HG03469 (cell line): ENCODE measurements around the gene SKAP2.

Experiments used
- ATAC-seq: cut with Tn5 transposase; IDR thresholded peaks from one replicate; pipeline ENCODE4 v1.9.1; 2021; ENCODE audit warnings: mild to moderate bottlenecking, moderate library complexity, moderate number of reproducible peaks; ENCODE audit not compliant: unreplicated experiment

SKAP2 gene

DNA sequence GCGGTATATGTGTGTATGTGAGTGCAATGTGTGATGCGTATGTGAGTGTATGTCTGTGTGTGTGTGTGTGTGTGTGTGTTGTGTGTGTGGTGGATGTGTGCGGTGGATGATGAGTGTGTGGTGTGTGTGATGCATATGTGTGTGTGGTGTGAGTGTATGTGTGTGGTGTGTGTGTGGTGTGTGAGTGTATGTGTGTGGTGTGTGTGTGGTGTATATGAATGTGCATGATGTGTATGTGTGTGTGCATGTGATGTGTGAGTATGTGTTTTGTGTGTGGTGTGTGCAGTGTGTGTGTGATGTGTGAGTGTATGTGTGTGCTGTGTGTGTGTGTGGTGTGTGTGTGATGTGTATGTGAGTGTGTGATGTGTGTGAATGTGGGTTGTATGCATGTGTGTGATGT, 222.0 kb downstream of the SKAP2 start:
- ATAC-seq, result no peak

DNA sequence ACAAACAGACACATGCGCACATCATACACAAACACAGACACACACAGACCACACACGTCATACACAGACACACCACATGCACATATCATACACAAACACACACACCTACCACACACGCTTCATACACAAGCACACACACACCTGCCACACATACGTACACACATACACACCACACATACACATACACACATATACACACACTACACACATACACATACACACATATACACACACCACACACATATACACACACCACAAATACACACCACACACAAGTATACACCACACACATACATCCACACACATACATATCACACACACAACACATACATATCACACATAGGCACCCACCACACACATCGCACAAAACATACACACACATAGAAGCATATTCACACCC, 224.7 kb downstream of the SKAP2 start:
- ATAC-seq, result no peak

DNA sequence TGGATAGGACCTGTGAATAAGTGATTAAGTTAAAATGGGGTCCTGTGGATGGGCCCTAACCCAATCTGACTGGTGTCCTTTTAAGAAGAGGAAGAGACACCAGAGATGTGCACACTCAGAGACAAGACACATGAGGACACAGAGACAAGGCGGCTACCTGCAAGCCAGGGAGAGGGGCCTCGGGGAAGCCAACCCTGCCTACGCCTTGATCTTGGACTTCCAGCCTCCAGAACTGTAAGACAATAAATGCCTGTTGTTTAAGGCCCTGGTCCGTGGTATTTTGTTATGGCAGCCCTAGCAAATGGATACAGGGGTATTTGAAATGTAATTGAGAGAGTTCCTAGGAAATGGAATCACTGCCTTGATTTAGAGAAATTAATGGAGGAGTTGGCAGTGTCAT, 225.3 kb downstream of the SKAP2 start:
- no peak for ATAC-seq

DNA sequence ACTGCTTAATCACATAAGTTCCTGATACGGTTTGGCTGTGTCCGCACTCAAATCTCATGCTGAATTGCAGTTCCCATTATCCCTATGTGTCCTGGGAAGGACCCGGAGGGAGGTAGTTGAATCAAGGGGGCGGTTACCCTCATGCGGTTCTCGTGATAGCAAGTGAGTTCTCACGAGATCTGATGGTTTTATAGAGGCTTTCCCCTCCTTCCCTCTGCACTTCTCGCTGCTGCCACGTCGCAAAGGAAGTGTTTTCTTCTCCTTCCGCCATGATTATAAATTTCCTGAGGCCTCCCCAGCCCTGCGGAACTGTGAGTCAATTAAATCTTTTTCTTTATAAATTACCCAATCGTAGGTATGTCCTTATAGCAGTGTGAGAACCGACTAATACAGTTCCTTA, 226.2 kb downstream of the SKAP2 start:
- ATAC-seq, result no peak

DNA sequence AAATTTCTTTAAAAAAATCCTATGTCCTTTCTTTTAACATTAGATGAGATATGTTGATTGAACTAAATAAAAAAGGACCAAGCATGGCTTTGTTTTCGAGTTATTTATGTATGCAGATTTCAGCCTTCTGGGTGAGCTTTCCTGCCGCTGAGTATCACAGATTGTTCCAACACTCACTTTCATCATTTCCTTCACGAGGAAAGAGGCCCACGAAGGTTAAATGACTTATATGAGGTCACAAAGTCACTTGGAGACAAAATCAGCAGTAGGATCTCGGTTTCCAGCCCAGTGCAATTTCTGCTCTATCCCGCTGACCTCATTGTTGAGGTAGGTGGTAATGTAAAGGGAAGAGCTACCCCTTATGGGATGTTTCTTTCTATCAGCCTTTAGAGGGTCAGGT, 226.8 kb downstream of the SKAP2 start:
- ATAC-seq, result no peak

DNA sequence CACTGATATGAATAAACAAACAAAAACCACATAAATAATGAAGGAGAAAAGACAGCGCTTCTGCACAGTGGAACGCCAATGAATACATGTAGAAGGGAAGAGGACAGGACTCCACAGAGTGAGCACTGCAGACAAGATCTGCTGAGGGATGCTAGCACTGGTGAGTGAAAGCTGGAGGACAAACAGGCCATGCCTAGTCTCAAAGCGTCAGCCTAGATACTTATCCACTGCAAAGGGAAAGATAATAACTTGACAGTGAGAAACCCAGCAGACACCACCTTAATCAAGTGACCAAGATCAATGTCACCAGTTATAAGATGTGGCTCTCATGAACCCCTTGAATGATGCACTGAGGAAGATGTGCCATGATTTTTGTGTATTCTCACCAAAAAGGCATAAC, 227.6 kb downstream of the SKAP2 start:
- no peak for ATAC-seq

DNA sequence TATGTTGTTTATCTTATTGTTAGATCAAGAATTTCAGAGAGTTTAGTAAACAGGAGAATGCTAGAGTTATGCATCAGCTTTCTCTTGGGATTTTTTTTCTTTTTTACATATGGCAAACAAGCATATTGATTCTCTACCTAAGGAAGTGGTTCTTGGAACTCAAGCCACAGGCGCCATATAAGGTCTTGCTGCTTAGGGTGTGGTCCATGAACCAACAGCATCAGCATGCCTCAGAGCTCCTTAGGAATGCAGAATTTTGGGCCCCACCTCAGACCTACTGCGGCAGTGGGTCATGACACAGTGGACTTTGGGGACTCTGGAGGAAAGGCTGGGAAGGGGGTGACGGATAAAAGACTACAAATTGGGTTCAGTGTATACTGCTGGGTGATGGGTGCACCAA, 230.8 kb downstream of the SKAP2 start:
- ATAC-seq, result no peak

DNA sequence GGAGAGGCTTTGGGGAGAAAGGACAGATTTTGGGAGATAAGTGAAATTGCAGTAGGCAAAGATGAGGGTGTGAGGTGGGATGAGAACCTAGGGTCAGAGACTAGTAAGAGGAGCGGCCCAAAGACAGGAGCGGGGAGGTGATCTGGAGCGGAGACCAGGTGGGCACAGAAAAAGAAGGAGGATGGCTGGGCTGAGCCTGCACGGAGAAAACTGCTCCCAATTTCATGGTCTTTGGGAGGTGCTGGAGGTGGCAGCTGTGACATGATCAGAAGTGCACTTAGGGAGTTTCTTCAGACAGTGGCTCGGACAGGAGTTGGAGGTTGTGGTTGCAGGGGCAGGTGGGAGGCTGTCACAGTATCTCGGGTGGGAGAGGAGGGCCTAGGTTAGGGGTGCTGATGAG, 232.8 kb downstream of the SKAP2 start:
- no peak for ATAC-seq

DNA sequence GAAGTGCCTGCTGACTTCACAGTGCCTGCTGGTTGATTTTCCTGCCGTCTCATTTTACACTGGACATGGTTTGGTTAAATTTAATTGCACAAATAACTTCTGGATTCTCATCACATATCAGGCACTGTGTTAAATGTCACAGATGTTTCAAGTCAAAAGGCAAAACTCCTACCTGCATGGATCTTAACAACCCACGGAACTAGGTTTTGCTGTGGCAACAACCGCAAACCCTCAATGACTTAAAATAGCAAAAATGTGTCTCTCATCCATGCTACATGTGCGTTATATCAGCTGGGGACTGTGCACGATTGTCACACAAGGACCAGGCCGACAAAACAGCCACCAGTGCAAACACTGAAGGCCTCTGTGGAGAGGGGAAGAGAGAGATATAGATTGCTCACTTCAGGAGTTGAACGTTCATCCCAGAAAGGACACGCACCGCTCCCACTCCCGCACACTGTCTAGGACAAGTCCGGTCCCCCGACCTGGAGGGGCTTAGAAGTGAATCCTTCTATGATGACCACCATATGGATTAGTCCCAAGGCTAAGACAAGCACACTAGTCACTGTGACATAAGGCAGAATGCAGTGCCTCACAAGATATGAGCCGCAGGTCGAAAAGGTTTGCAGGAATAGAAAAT, 233.3 kb downstream of the SKAP2 start:
- no peak for ATAC-seq

DNA sequence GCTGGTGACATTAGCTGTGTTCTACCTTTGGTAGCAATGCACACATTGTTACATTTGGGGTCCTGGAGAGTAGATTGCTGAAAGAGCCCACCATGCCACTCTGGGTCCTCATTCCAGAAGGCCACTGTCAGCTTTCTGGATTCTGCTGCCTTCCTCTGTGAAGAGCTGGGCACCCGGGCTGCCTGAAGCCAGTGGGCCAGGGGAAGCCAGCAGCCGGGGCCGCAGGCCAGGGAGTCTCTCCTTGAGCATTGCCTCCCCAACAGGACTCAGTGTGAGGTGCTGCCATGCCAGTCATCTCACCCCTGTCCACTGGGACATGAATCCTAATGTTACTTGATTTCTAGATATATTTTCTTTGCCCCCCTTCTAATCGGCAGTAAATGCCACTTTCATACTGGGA, 234.0 kb downstream of the SKAP2 start:
- ATAC-seq, result no peak

DNA sequence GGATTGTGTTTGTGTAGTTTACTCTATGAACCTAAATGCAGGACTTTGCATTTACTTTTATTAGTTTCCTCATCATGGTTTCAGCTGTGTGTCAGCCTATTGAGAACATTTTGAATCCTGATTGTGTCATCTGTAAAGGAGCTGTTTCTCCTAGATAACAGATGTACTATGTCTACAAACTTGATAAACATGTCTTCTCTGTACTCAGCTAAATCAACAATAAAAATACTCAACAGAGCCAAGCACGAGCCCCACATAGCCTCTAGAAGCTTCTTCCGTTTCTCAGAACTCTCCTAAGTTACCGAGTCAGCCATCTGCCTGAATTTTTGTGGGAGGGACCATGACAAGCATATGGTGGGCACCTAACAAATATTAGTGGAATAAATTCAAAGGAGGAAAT, 234.7 kb downstream of the SKAP2 start:
- no peak for ATAC-seq

DNA sequence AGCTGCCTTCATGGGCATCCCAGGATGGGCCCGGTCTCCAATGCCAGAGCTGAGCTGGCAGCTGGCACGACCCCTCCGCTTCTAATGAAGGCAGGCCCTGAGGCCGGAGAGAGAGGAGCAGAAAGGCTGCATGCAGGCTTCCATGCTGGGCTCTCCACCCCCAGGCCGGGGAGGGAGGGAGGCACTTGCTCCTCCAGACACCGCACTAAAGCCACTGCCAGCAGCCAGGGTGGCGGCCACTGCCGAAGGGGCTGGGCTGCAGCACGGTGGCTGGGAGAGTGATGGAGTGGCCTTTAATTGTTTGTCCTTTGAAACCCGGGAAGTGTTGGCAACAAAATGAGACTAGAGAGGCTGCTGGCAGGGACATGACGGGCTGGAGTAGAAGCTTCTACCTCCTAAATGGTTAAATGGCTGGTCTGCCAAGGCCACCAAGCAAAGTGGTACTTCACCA, 236.5 kb downstream of the SKAP2 start:
- no peak for ATAC-seq

DNA sequence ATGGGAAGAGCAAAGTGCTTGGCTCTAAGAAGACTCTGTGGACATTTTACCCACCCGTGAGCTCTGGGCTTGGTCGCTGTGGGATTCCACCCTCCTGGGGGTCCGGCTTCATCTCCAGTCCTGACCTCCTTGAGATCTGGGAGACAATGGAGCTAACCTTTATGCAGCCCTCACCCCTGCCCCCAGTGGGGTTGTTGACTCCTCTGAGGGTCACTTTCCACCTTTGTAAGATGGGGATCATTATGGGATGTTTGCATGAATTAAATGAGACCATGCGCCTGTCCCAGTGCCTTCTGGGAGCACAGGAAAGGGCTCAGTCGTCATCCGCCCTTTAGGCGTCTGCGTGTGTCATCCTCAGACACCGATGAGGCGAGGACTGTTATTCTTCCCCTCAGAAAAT, 237.2 kb downstream of the SKAP2 start:
- no peak for ATAC-seq

DNA sequence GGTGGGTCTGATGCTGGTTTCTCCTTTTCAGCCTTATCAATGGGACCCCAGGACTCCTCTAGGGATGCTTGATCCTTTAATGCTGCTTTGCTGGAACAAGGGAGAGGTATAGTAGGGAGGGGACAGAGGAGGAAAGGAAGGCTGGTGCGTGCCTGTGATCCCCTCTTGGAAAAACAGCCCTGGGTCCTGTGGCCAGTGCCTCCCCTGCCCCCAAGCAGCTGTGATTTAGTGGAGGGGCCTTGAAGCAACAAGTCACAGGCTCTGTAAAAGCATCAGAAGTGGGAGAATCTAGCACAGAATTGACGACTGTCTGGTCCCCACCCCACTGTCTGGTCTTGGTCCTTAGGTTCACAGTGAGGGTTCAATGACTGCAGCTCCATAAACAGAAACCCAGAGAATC, 237.7 kb downstream of the SKAP2 start:
- ATAC-seq, result no peak

DNA sequence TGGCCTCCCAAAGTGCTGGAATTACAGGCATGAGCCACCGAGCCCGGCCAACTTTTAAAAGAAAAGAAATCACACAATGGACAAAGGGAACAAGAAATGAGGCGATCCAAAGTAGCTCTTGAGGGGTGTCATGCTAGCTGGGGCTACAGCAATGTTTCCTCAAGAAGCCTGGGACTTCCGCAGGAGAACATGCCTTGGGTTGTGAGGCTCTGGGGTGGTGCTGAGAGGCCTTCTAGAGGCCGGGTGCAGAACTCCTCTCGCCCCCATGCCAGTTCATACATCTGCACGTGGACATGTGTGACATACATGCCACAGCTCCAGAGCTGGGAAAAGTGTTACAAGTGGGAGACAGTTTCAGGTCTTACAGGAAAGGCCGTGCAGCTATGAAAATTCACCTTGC, 238.2 kb downstream of the SKAP2 start:
- no peak for ATAC-seq

DNA sequence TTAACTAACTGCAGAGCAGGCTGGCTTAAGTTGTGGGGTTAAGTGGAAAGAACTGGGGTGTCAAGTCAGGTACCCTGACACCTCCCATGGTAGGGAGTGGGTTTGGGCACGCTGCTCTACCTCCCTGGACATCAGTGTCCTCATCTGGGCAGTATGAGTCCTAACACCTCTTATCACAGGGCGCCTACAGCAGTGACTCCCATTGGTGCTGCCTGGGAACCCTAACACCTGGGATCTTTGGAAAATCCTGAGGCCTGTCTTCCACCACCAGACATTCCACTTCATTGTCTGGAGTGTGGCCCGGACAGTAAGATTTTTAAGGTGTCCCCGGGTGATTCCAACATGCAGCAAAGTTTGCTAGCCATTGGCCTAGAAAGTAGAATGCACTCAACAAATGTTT, 239.1 kb downstream of the SKAP2 start:
- ATAC-seq, result no peak

DNA sequence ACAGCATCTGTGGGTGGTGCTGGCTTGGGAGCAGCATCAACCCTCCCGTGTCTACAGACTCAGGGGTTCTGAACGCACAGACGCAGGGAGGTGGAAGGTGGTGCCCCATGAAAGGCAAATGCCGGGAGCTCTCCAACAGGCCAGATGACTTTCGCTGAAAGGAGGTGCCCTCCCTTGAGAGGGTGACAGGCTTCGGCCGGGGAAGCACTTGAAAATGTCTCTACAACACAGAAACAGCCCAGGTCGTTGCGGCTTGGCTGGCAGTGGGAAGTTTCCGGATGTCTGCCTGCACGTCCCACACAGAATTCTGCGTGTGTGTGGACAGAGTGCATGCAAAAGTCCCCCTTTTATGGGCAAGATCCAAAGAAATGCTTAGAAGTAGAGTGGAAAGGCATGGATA, 239.6 kb downstream of the SKAP2 start:
- ATAC-seq, result no peak

DNA sequence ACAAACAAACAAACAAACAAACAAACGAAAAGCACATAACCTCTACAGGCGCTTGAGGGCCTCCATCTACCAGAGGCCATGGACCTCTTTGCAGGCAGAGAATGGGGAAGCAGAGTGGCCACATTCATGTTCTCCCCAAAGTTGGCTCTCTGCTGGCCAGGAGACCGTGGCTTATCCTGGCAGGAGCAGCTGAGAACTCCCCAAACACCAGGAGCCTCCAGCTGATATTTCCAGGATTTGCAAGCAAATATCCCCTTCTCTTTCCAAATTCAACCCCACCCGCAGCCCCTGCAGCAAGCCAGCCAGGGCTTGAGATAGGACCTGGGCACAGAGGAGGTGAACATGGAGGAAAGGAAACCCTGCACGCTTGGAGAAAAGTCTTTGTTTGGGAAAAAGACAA, 240.0 kb downstream of the SKAP2 start:
- ATAC-seq, result no peak

DNA sequence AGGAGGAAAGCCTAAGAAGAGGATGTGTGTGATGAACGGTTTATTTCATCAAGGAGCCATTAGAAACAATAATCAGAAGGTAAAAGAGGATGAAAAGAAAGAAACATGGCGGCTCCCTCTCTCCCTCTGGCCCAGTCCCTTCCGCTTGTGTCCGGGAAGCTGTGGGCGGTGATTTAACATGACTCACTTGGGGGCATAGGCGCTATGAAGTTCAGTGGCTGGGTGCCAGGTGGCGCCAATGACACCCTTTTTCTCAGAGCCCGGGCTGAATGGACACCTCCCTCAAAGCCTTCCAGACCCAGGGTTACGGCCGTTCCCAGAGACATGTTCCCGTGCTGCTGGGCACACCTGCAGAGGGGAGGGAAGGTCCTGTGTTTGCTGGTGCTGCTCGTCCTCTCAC, 244.0 kb downstream of the SKAP2 start:
- ATAC-seq, result no peak

DNA sequence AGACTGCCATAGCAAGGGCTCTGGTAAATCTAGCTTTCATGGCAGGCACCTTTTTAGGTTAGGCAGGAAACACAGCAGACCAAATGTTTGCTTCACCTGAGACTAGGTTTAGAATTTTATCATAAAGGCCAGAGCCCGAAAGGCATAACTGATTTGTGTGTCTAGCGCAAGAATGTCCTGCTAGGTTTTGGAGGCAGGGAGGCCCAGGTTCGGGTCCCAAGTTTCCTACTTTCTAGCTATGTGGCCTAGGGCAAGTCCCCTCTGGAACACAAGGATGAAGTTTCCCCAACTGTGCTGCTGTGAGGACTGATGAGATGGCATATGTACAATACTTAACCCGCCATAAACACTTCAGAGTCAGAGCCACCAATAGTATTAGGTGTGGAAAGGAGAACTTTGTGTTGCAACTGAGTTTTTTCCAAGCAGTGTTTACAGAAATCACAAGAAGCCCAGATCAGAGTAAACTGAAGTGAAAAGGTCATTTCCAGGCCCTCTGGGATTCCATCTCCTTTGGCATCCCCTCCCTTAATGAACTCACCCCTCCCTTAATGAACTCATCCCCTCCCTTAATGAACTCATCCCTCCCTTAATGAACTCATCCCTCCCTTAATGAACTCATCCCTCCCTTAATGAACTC, 244.9 kb downstream of the SKAP2 start:
- ATAC-seq, result no peak

DNA sequence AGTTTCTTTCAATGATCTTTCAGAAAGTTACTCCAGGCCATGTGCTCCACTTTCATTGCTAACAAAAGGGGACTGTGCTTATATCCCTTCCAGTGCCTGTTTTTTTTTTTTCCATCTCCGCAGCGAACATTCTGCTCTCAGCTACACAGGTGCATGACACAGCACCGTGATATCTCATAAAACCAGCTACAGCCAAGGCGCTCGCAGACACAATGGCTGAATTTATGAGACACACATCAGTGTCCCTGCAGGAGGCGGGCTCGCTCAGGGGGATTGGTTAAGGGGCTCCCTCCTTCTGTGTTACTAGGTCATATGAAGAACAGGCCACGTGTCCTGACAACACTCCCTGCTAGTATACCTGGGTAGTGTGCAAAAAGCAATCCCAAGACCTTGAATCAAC, 245.5 kb downstream of the SKAP2 start:
- no peak for ATAC-seq

DNA sequence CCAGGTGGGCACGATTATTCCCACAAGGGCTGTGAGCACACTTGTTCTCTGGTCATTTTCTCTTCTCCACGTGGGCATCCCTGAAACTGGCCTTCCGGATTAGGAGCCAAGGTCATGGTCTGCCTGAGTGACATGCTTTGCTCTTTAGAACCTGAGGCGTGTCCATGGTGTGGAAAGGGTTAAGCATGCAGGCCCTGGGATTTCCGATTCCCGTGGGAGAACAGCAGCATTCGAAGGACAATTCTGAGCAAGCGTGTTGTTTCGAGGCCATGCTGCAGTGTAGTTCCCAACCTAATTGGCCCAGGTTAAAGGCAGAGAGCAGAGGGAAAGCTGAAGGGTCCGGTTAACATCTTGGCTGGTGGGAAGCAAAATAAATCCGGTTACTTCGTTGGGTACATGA, 245.9 kb downstream of the SKAP2 start:
- ATAC-seq, result no peak
